SK-N-SH treated with all-trans-retinoic acid at 6 μM for 48 hours (cell line): ENCODE measurements around the gene NUP93.

Source experiments
- ARNTL ChIP-seq: fragments of 450-650 bp; formaldehyde crosslinking; IDR thresholded peaks from 2 replicates; pipeline ENCODE4 v1.5.0; 2020; ENCODE audit warnings: low read depth, mild to moderate bottlenecking, moderate library complexity, borderline replicate concordance
- OSR1 ChIP-seq: fragments of 250-450 bp; sonication (Bioruptor Pico); IDR thresholded peaks from 2 replicates; pipeline ENCODE4 v1.8.0; 2022; ENCODE audit warnings: moderate library complexity, mild to moderate bottlenecking, inconsistent platforms
- RARB ChIP-seq: fragments of 250-450 bp; sonication (Bioruptor Pico); IDR thresholded peaks from 2 replicates; pipeline ENCODE4 v1.8.0; 2021; ENCODE audit warnings: mild to moderate bottlenecking, moderate library complexity
- SNAI2 ChIP-seq: fragments of 250-450 bp; sonication (Bioruptor Pico); IDR thresholded peaks from 2 replicates; pipeline ENCODE4 v1.5.0; 2020; ENCODE audit warnings: mild to moderate bottlenecking, moderate library complexity
- ZNF70 ChIP-seq: fragments of 450-650 bp; formaldehyde crosslinking; IDR thresholded peaks from 2 replicates; pipeline ENCODE4 v1.5.0; 2020; ENCODE audit warnings: mild to moderate bottlenecking, moderate library complexity
- TF ChIP-seq, protein P1 (sequence below): fragments of 250-450 bp; sonication (Bioruptor Pico); IDR thresholded peaks from 2 replicates; pipeline ENCODE4 v1.8.0; 2021; ENCODE audit warnings: low read depth, mild to moderate bottlenecking, moderate library complexity, borderline replicate concordance
- TF ChIP-seq, protein P2 (sequence below): fragments of 250-450 bp; sonication (Bioruptor Pico); IDR thresholded peaks from 2 replicates; pipeline ENCODE4 v1.8.0; 2020; ENCODE audit warnings: mild to moderate bottlenecking, moderate library complexity, borderline replicate concordance
- TF ChIP-seq, protein P3 (sequence below): fragments of 250-450 bp; sonication (Bioruptor Pico); IDR thresholded peaks from 2 replicates; pipeline ENCODE4 v1.5.0; 2020; ENCODE audit warnings: mild to moderate bottlenecking, moderate library complexity

DNA sequence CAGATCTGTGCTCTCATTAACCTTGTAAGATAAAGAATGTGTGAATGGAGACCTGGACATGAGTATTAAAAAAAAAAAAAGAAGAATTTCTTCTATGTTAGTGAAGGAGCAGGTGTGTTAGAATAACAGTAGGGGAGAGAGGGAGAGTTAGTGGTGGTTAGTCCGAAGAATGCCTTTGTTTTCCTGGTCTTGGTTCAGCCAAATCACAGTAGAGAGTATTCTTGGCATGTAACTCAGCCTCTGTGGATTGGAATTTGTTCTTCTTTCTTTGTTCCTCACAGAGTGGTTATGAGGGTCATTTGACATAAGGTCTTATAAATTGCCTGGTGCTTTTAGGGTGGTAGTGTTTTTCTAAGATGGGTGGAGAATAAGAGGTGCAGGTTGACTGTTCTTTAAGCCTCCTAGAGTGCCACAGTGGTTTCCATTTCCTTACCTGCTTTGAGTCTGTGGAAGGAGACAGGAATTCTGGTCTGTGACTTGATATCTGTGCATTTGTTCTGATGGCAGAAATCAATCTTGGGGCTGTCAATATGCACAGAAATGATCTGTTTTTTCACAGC lies 17.6 kb downstream of the NUP93 start:
- no peak for TF ChIP-seq OSR1 (CRISPR knock-in tag)
- TF ChIP-seq, protein P1, sequence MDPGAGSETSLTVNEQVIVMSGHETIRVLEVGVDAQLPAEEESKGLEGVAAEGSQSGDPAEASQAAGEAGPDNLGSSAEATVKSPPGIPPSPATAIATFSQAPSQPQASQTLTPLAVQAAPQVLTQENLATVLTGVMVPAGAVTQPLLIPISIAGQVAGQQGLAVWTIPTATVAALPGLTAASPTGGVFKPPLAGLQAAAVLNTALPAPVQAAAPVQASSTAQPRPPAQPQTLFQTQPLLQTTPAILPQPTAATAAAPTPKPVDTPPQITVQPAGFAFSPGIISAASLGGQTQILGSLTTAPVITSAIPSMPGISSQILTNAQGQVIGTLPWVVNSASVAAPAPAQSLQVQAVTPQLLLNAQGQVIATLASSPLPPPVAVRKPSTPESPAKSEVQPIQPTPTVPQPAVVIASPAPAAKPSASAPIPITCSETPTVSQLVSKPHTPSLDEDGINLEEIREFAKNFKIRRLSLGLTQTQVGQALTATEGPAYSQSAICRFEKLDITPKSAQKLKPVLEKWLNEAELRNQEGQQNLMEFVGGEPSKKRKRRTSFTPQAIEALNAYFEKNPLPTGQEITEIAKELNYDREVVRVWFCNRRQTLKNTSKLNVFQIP (CRISPR knock-in tag) = no peak
- TF ChIP-seq, protein P2, sequence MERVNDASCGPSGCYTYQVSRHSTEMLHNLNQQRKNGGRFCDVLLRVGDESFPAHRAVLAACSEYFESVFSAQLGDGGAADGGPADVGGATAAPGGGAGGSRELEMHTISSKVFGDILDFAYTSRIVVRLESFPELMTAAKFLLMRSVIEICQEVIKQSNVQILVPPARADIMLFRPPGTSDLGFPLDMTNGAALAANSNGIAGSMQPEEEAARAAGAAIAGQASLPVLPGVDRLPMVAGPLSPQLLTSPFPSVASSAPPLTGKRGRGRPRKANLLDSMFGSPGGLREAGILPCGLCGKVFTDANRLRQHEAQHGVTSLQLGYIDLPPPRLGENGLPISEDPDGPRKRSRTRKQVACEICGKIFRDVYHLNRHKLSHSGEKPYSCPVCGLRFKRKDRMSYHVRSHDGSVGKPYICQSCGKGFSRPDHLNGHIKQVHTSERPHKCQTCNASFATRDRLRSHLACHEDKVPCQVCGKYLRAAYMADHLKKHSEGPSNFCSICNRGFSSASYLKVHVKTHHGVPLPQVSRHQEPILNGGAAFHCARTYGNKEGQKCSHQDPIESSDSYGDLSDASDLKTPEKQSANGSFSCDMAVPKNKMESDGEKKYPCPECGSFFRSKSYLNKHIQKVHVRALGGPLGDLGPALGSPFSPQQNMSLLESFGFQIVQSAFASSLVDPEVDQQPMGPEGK (CRISPR knock-in tag) = no peak
- TF ChIP-seq SNAI2 (CRISPR knock-in tag) = no peak
- TF ChIP-seq, protein P3, sequence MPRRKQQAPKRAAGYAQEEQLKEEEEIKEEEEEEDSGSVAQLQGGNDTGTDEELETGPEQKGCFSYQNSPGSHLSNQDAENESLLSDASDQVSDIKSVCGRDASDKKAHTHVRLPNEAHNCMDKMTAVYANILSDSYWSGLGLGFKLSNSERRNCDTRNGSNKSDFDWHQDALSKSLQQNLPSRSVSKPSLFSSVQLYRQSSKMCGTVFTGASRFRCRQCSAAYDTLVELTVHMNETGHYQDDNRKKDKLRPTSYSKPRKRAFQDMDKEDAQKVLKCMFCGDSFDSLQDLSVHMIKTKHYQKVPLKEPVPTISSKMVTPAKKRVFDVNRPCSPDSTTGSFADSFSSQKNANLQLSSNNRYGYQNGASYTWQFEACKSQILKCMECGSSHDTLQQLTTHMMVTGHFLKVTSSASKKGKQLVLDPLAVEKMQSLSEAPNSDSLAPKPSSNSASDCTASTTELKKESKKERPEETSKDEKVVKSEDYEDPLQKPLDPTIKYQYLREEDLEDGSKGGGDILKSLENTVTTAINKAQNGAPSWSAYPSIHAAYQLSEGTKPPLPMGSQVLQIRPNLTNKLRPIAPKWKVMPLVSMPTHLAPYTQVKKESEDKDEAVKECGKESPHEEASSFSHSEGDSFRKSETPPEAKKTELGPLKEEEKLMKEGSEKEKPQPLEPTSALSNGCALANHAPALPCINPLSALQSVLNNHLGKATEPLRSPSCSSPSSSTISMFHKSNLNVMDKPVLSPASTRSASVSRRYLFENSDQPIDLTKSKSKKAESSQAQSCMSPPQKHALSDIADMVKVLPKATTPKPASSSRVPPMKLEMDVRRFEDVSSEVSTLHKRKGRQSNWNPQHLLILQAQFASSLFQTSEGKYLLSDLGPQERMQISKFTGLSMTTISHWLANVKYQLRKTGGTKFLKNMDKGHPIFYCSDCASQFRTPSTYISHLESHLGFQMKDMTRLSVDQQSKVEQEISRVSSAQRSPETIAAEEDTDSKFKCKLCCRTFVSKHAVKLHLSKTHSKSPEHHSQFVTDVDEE (CRISPR knock-in tag) = no peak
- no peak for TF ChIP-seq ZNF70 (CRISPR knock-in tag)
- no peak for TF ChIP-seq ARNTL
- no peak for TF ChIP-seq RARB (CRISPR knock-in tag)
